HG02943 (cell line): ENCODE measurements around the gene TCP11.

Experiments
- ATAC-seq: cut with Tn5 transposase; IDR thresholded peaks from one replicate; pipeline ENCODE4 v1.9.1; 2021; ENCODE audit warnings: mild to moderate bottlenecking, low read depth, moderate library complexity; ENCODE audit not compliant: unreplicated experiment

TCP11 gene

GRCh38 chr6:35096129-35096862 lies 44.8 kb downstream of the TCP11 start:
- no peak for ATAC-seq

GRCh38 chr6:35094183-35094582 lies 47.0 kb downstream of the TCP11 start:
- no peak for ATAC-seq

GRCh38 chr6:35093783-35094182 lies 47.4 kb downstream of the TCP11 start:
- ATAC-seq, result no peak

GRCh38 chr6:35093118-35093445 lies 48.1 kb downstream of the TCP11 start:
- ATAC-seq, result no peak

DNA sequence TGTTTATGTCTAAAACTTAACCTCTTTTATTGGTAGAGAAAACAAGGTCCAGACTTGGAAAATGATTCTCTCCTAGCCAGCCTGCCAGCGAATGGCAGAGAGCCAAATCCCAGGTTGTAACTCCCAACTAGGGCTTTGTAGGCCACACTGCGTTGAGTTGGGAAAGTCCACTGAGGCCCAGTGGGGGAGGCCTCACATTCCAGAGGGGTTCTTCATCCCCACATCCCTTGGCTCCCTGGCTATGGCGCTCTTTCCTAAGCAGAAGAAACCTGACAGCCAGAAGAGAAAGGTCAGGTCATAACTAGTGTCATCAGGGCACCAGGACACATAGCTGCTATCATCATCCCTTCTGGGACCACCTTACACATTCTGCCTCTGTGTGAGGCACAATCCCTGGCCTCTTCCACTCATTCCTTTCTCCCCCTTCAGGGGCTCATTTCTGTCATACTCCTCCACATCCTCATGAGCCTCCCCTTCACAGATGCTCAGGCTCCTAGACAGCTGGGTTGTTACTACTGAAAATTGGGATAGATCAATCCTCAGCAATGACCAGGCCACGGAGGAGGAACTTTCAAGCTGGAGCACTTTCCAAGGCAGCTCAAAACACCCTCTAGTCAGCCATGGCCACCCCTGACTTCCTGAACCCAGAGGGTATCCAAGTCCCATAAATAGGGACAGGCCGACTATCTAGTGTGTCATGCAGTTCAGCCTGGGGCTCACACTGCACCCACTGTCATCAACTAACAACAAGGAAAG lies 48.6 kb downstream of the TCP11 start:
- ATAC-seq, result no peak

GRCh38 chr6:35091346-35092083 lies 49.6 kb downstream of the TCP11 start:
- ATAC-seq, result no peak

DNA sequence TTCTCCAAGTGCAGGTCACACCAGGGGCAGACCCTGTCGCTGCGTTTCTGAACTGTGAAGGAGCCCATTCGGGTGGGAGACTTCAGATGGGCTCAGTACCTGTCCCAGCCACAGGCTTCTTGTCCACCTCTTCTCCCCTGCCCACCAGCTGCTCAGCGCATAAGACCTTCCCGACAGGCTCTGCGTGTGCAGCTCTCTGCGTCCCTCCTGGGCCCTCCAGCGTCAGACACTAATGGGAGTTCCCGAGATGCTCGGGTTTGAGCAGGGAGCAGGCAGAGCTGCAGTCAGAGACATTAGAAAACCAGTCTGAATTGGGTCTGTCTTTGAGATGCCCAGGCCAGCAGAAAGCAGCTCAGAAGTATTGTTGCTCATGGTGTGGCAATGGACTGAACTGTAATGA lies 50.4 kb downstream of the TCP11 start:
- ATAC-seq, result no peak

- ATAC-seq, result no peak
Measured at GRCh38 chr6:35089935-35090505, 51.1 kb downstream of the TCP11 start.

GRCh38 chr6:35089216-35089934 lies 51.8 kb downstream of the TCP11 start:
- ATAC-seq, result no peak

GRCh38 chr6:35088281-35089215 lies 52.6 kb downstream of the TCP11 start:
- ATAC-seq, result no peak

DNA sequence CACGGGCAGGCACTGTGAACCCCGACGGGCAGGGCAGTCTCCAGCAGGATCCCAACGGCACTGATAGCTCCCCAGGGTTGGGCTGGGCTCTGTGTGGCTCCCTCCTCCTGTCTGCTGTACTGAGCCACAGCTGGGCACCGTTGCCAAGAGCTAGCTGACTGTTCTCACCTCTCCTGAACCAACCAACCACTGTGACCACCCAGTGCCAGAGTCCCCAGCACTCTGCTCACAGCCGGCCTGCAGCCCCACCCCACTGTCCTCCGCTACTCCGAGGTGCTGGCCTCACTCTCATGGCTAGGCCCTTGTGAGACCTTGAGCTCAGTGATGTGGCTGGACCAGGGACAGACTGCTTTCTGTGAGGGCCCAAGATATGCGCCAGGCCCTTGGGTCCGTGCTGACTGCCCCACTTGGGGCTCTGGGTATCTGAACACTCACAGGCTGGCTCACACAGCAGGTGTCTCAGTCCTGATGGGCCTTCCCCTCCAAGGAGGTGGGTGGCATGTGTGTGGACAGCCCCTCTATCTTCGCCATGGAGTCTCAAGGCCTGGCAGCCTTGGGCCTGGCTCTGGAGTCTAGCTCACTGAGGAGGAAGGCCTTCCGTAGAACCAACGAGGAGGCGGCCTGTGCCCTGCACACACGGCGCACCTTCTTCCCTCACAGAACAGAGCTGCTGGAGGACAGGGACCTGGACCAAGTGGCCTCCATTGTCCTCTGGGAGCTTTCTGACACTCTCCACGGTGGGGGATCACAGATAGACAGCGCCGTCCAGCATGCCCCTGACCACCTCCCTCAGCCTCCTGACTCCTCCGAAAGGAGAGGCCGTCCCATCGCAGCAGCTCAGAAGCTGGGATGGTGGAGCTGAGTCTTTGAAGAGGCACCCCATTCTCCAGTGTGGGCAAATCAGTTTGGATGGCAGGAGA lies 53.5 kb downstream of the TCP11 start:
- no peak for ATAC-seq

DNA sequence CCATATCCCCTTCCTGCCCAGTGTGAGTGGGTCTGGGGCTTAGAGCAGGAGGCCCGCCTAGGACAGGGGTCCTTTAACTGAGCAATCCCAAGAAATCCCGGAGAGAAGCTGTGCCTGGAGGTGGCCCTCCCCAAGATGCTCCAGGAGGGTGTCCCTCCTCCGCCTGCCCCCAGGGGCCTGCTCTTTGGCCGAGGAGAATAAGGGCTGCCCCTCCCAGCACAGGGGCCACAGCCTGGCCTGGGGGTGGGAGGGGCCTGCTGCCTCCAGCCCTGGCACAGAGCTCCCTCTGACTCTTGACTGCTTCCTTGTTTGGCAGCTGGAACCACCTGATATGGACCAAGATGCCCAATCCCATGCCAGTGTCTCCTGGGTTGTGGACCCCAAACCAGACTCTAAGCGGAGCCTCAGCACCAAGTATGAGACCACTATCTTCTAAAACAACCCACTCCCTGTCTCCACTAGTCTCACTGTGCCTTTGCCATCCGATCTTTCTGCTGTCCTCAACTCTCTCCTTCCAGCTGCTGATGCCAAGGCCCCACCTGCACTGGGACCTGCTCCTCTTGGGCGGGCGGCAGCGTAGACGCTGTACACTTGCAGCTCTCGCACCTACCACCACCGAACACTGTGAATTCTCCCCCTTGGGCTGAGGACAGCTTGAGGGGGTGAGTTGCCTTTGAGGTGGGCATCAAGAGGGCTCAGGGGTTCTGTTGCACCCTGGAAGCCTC lies 54.3 kb downstream of the TCP11 start:
- ATAC-seq, result no peak

- ATAC-seq, result no peak
Measured at GRCh38 chr6:35086282-35086632, 54.9 kb downstream of the TCP11 start.

DNA sequence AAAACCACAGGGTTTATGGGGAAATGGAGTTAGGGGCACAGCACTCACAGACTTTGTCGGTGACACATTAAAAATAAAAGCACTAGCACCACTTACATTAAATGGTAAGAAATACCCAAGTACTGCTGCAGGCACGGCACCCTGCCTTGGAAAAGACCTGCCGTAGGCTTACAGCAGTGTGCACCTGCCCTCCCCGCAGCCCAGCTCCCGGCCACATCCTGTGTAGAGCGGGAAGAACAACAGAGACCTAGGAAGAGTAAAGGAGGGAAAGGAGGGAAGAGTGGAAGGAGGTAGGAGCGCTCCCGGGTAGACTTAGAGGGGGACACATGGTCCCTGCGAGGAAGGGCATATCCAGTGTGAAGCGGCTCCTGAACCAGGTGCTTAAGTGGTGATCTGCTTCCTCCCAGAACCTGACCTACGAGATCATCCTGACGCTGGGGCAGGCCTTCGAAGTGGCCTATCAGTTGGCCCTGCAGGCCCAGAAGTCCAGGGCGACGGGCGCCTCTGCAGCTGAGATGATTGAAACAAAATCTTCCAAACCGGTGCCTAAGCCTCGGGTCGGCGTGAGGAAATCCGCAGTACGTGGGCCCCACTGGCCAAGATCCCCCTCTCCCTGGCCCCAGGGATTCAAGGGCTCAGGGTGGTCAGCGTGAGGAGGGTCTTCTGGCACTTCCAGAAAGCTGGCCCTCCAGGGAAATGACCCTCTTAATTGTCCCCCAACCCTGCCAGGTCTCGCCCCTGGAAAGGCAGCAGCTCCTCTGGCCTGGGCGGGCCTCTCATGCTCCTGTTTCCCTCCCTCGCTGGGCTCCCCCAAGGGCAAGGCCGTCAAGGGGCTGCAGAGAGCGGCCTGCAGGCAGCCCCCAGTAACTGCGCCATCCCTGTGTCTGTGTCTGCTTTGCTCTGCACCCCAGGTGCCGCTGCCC lies 55.5 kb downstream of the TCP11 start:
- ATAC-seq, result no peak

DNA sequence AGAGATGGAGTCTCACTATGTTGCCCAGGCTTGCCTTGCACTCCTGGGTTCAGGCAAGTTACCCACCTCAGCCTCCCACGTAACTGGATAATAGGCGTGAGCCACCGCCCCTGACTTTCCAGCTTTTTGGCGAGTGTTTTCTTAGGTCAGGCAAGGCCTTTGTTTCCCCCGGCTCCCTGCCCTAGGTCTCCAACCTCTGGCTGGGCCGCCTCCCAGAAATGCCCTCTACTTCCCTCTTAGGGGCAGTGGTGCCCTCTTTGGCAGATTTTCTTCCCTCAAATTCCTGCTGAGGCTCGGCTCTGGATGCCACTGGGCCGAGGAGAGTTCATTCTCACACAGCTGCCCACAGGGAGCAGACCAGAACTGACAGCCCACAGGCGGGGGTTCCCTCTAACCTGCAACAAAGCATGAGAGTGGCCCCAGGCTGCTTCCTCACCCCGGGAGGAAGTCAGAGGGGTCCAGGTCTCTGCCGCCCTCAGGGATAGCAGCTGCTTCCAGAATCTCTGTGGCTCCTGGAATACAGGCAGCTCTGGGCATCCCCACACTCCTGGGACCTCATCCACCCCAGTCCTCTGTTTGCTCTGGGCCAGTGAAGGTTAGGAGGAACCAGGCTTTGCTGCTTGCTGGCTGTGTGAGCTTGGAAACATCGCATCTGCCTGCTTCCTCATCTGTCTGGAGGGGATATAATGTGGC lies 56.5 kb downstream of the TCP11 start:
- no peak for ATAC-seq

GRCh38 chr6:35084041-35084491 lies 57.1 kb downstream of the TCP11 start:
- ATAC-seq, result no peak
